Stimulated activated CD4-positive, alpha-beta T cell treated with anti-CD3 and anti-CD28 coated beads, TNF-alpha, amount 100 ng/mL, for 4 hours (primary cell): ENCODE results near the gene NTN1.
"Not testable (repeated sequence)": the region's sequence is repeated elsewhere in the genome, so short reads cannot be mapped to it uniquely, and the experiment has no call there.

Experiments
- DNase-seq, 3 experiments: peaks; one replicate each; pipeline ENCODE4 v3.0.0-alpha.2; 2020; ENCODE audit warnings: low read depth in 3 of 3

Gene NTN1

DNA sequence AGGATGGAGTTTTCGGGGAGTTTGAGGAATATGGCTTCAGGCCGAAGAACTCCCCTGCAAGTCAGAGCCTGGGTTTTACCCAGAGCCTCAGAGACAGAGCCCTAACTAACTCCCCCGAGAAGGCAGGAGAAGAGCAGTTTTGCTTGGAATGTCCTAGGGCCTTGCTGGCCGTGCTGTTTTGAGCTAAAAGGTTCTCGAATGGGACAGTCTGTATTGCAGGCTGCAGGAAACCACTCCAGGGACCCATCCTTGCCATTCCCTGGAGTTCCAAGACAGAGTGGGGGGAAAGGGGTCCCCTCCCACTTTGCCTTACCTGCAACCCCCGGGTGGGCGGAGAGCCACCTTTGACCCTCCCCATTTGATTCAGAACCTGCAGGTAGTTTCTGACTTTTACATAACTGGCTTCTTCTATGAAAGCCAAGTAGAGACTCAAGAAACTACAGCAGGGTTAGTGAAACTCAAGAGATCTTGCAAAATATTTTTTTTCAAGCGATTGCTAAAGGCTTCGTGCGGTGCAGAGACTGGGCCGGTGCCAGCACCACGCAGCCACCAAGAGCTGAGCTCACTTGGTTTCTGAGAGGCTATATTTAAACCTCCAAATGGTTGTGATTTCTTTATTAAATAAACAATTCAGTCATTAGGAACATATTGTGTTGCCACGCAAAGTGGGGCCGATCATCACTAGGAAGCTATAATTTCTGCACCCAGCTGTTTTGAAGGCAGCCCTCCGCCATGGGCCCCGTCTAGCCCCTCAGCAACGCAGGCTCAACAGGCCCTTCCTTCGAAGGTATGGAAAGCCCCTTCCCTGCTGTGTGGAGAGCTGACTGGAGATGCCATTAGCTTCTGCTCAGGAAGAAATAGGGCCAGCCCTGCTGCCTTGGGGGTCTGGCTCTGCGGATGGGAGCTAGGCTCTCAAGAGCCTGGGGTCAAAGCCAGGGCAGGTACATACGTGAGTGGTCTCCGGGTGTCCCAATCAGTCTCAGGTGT, 223.0 kb downstream of the NTN1 start:
- DNase-seq, result no peak

DNA sequence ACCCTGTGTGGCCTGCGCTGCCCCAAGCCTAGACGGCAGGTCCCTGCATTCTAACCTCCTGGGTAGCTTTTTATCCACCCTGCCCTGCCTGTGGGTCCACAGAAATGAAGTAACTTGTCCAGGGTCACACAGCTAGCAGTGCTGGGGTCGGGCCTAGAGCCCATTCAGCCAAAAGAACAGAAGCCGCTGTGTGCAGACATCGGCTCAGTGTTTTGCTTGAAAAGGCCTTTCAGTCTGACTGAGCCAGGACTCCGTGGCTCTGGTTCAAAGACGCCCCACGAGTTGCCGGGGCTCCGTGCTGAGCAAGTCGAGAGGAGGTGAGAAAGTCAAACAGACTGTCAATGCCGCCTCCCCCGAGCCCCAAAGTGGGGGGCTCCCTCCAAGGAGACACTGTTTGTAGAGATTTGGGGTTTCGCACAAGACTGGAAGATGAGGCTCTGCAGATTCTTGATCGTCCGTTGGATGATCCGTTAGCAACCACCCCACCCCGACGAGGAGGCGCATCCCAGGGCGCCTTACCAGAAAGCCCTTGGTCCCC, 226.2 kb downstream of the NTN1 start:
- no peak for DNase-seq

GRCh38 chr17:9249245-9249953, 228.1 kb downstream of the NTN1 start:
- no peak for DNase-seq

DNA sequence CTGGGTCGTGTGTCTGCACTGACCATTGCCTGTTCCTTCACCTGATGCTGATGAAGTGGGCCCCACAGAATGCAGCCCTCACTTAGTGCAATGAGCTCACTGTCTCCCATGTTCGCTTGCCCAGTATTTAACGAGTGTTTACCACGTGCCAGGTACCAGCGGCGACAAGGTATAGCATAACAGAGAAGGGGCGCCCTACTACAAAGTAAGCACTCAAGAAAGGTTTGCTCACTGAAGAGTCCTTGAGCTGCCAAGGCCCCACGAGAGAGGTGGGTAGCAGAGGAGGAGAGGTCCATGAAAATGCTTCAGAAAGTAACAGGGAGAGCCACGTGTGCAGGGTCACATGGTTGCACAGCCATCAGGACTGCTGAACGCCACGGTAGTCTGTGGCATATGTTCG, 230.0 kb downstream of the NTN1 start:
- DNase-seq, result no peak

GRCh38 chr17:9253308-9253707, 232.0 kb downstream of the NTN1 start:
- no peak for DNase-seq

GRCh38 chr17:9254841-9255240, 233.5 kb downstream of the NTN1 start:
- no peak for DNase-seq

DNA sequence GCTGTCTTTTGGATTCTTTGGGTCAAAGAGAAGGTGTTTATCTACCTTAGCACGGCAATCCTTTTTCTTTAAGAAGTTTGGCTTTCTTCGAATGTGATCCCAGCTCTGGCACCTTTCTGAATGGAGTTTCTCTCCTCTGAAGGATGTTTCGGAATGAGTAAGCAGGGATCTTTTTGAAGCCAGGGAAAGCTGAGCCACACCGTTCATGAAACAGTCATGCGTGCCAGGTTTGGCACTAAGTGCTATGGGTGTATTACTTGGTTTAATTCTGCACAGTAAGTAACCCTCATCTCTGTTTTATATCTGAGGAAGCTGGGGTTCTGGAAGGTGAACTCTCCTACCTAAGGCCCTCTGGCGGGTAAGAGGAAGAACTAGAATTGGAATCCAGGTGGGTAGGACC, 234.5 kb downstream of the NTN1 start:
- DNase-seq, result no peak

DNA sequence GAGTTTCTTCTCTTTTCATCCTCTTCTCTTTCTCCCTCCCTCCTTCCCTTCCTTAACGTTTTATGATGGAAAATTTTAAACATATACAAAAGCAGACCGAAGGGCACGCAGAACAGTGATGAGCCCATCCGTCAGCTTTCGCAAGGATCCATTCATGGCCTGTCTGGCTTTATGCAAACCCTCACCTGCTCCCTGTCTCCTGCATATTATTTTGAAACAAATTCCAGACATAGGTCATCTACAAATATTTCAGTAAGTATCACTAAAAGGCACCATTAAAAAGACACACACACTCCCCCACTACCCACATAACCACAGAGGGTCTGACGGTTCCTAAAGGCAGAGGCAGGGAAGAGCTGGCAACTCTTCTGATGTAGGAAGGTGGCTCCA, 235.0 kb downstream of the NTN1 start:
- DNase-seq, result no peak

DNA sequence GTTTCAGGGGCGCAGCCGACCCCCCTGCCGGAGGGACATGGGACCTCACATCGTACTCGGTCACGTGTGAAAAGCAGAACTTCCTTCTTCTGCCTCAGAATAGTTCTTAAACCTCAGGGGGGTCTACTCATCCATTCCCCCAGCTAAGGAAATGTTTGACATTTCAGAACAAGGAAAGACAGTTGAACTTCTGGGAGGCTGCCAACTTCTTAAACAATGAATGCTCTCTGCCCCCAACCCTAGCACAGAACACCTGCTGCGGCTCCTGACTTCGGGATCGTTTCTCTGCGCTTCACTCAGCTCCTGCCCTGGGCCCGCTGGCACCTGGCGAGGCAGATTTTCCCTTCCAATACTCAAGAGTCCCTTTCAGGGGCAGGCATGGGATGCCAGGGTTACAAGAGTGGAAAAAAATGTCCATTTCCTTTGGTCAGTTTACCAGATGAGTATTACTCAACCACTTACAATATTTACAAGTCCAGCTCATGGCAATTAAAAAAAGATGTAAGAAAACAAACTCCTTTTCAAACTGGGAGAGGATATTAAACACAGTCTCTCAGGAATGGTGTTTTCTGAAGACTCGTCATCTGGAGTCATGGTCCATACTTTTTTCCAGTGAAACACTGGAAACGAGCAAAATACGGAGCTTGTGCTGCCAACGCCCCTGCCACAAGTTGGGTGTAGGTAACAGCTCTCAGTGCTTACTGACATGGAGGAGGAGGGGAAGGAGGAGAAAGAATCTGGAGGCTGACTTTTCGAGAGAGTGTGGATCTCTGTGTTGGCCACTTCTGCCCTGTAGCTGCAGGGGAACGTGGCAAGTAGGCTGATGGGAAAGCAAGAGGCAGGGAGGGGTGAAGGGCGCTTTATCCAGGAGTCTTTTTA, 235.7 kb downstream of the NTN1 start:
- DNase-seq, result no peak

GRCh38 chr17:9257630-9257965, 236.3 kb downstream of the NTN1 start:
- DNase-seq, result not testable (repeated sequence)

- no peak for DNase-seq
Observed at GRCh38 chr17:9258115-9259015, 237.1 kb downstream of the NTN1 start.

GRCh38 chr17:9259419-9259818, 238.1 kb downstream of the NTN1 start:
- DNase-seq, result no peak

- no peak for DNase-seq
Observed at GRCh38 chr17:9261081-9262012, 240.0 kb downstream of the NTN1 start.

GRCh38 chr17:9266031-9266680, 244.8 kb downstream of the NTN1 start:
- DNase-seq, result no peak

DNA sequence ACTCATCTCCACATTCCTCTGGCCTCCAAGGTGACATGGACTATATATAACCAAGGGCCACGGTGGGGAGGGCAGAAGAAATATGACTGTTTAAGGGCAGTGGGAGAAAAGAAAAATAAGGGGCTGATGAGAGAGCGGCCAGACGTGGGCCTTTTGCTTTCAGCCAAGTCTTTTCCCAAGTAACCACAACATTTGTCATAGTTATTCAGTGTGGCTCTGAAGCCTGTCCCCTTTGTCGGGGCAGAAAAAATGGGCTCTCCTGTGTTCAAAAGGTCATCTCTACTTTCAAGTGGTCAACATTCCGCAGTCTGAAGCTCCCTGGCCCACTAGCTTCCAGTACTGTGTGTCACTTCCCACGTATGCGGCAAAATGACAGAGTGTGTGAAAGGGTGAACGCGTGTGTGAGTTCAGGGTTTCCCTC, 245.4 kb downstream of the NTN1 start:
- no peak for DNase-seq

- DNase-seq, result no peak
Observed at GRCh38 chr17:9268546-9268945, 247.2 kb downstream of the NTN1 start.

DNA sequence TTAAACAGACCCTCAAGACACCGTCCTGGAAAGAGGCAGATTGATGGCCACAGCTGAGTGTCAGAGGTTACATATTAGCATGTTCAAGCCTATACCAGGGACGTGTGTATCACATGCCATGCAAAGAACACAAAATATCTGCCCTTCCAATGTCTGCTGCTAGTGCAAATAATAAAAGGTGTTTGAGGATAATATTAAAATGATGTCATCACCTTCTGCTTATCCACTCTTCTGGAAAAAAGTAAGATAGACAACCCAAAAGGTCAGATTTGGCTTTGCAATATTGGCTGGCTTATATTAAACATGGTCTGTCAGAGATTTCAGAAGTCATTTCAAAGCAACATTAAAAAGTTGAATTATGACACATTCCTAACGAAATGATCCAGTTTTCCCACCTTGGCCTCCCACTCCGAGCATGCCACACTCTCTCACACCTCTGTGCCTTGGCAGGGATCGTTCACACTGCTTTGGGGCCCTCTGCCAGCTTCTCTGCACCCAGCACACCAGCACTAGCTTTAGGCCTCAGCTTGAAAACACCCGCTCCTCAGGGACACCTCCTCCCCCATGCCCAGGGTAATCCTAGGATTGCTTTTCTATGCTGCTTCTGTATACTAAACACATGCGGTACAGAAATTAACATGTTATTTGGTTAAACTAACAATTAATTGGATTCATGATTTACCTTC, 248.2 kb downstream of the NTN1 start:
- no peak for DNase-seq

- DNase-seq, result no peak
Observed at GRCh38 chr17:9270921-9271320, 249.6 kb downstream of the NTN1 start.

DNA sequence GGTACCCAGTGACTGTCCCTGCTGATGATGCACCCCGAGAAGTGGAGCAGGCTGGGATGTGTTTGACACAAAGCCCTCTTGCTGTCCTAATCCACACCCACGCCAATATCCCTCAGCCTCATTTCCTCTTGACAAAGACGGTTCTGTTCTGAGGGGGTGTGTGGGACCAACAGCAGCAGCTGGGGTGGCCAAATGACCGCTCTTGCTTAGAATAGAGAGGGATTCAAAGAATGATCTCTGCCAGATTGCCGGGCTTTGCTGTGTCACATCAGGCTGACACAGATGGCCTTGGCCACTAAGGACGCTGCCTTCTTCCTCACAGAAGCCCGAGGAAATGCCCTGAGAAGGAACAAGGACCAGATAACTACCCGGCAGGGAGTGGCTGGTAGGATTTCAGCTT, 250.7 kb downstream of the NTN1 start:
- DNase-seq, result no peak
